Inflammatory macrophage treated with lipopolysaccharide for 1 hour (primary cell): ENCODE measurements around the gene TNFRSF19.

ENCODE experiments used
- DNase-seq, 2 donors: peaks; one replicate each; pipeline ENCODE4 v3.0.0-alpha.2; 2020 to 2022

Gene TNFRSF19

GRCh38 chr13:23608701-23609413 lies 38.6 kb downstream of the TNFRSF19 start:
- no peak for DNase-seq

DNA sequence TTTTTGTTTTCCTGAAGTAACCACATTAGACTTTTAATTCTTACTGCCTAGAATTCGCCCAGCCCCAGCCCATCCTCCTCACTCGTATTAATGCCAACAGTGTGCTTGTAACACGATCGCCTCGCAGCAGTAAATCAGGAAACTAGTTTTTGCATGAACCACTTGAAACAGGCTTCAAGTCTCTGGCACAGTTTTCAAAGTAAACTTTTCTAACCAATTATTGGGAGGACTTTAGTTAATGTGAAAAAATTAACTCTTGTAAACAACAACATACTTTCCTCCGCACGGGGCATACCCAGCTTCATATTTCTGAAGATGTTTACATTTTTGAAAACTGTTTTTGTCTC lies 39.2 kb downstream of the TNFRSF19 start:
- DNase-seq, result no peak

- DNase-seq, result peak in 1 of 2 donors; percentile 10
These were observed 39.8 kb downstream of the TNFRSF19 start for GRCh38 chr13:23609874-23610576.

DNA sequence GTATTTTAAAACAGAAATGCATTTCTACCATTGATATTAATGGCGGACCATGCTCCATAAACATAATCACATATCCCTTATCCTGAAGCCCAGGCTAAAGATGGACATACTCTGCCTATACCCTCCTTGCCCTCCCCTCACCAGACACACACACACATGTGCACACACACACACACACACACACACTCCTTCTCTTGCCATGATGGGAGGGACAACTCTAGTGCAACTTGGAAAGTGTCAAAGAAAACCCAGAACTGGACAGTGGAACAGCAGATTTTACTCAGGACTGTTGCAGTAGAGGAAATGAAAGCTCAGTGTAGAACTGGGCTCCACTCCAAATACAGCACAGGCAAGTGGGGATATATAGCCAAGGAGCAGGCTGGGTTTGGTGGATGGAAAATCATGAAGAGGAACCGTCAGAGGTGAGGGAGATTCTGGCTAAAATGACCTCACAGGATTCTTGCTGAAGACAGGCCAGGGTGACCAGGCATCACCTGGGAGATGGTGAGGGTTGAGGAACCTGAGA lies 40.8 kb downstream of the TNFRSF19 start:
- no peak for DNase-seq

GRCh38 chr13:23612182-23612581 lies 42.0 kb downstream of the TNFRSF19 start:
- DNase-seq, result no peak

GRCh38 chr13:23612731-23613130 lies 42.5 kb downstream of the TNFRSF19 start:
- DNase-seq, result no peak

DNA sequence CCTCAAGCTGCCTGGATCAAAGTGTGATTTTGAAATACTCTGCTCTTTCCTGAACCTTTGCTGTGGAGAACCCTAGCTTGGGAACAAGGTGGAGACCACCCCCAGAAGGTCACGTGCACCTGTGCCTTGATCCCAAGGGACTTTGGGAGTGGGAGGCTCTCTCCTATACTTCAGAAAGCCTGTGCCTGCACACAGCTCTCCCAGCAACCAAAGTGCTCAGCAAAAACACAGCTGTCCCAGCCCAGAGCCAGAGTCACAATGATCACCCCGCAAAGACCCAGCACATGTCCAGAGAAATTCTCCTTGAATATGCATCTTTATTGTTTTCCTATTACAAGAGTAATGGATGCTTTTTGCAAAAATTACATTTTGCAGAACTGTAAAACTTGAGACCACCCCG lies 43.4 kb downstream of the TNFRSF19 start:
- no peak for DNase-seq

GRCh38 chr13:23615395-23616081 lies 45.3 kb downstream of the TNFRSF19 start:
- no peak for DNase-seq

DNA sequence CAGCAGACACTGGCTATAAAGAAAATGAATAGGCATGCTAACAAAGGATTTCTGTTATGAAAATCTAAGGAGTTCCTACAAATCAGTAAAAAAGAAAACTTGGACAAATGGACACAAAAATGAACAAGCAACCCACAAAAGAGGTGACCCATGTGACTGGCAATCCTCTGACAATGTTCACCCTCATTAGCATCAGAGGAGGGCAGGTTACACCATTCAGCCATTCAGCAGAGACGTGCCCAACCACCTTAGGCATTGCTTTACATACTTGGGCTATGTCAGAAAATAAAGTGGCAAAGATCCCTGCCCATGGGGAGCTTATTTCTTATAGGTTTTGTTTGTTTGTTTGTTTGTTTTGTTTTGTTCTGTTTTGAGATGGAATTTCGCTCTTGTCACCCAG lies 46.0 kb downstream of the TNFRSF19 start:
- DNase-seq, result no peak

- no peak for DNase-seq
These were observed 47.4 kb downstream of the TNFRSF19 start for GRCh38 chr13:23617551-23618024.

DNA sequence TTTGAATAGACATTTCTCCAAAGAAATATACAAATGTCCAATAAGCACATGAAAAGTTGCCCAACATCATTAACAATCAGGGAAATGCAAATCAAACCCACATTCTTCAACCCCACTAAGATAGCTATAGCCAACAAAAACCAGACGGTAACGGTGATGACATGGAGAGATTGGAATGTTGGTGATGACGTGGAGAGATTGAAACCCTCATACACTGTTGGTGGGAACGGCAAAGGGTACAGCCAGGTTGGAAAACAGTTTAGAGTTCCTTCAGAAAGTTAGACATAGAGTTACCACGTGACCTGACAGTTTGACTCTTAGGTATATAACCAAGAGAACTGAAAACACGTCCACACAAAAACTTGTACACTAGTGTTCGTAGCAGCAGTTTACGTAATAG lies 48.1 kb downstream of the TNFRSF19 start:
- DNase-seq, result no peak

GRCh38 chr13:23619068-23619855 lies 49.0 kb downstream of the TNFRSF19 start:
- peak; percentile 2 to 8 for DNase-seq

DNA sequence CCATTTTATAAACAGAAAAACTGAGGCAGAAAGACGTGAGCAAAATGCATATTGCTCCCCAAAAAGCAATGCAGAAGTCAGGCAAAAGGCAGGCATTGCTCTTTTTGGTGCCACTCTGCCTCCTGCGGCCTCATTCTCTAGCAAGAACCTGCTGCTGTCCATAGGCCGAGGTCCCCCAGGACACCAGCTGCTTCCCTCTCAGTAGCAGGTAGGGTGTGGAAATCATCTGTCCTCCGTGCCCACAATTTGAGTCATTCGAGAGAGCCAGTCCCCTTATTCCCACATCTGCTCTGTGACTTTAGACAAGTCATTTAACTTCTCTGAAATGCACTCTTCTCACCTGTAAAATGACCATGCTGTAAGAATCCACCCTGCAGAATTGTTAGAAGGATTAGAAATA lies 50.0 kb downstream of the TNFRSF19 start:
- no peak for DNase-seq

DNA sequence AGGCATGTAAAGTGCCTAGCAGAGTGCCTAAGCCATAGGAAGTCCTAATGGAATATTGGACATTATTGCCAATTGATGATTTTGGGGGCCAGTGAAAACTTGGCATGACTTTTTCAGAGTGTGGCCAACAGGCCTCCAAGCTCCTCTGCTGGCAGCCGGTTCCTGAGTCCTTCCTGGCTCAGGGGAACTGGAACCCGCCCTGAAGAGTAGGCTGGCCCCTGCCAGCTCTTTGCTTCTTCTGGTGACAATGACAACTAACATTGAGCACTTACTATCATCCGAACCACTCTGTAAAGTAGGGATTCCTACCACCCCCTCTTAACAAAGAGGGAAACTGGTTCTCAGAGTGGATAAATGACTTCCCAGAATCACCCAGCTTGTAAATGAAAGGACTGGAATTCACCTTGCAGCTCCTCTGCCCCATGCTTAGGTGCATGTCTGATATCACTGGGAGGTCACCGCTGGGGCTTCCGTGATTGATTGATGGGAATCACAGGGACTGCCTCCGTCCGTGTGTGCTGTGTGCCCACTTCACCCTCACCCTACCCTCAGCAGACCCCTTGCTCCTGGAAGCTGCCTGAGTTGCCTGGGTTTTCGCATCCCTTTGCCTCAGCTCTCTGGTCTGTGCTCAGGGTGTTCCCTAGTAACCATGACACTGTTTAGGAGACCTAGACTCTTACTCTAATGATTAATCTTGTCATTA lies 50.6 kb downstream of the TNFRSF19 start:
- no peak for DNase-seq

GRCh38 chr13:23621316-23621645 lies 51.1 kb downstream of the TNFRSF19 start:
- DNase-seq, result peak; percentile 2 to 71

DNA sequence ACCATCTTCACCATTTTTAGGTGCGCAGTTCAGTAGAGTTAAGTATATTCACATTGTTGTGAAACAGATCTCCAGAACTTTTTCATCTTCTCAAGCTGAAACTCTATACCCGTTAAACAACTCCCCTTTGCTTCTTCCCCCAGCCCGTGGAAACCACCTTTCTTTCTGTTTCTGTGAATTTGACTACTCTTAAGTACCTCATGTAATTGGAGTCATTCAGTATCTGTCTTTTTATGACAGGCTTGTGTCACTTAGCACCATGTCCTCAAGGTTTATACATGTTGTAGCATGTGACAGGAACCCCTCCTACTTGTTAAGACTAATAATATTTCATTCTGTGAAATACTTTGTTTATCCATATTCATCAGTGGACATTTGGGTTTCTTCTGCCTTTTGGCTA lies 52.8 kb downstream of the TNFRSF19 start:
- DNase-seq, result no peak

DNA sequence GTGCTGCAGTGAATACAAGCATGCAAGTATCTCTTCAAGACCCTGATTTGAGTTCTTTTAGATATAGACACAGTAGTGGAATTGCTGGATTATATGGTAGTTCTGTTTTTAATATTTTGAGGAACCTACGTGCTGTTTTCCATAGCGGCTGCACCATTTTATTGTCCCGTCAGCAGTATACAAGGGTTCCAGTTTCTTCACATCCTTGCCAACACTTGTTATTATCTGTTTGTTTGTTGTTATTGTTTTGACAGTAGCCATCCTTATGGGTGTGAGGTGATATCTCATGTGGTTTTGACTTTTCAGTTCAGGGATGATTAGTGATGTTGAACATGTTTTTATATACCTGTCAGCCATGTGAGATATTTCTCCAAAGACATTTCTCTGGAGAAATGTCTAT lies 53.2 kb downstream of the TNFRSF19 start:
- no peak for DNase-seq

DNA sequence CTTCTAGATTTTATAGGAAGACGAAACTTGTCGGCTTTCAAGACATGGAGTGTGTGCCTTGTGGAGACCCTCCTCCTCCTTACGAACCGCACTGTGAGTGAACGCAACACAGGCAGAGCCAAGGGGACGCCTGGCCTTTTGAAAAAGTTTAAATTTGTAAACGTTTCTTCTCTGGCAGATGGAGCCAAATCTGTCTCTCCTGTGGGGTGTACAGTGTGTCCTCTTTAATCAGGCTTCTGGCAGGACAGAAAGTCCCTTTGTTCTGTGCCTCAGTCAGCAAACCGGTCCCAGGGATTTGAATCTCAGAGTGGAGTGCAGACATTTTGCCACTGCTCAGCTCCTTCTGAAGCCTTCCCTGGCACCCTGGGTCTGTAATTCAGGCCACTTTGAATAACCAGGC lies 56.5 kb downstream of the TNFRSF19 start:
- DNase-seq, result no peak

GRCh38 chr13:23627410-23627809 lies 57.2 kb downstream of the TNFRSF19 start:
- no peak for DNase-seq

- DNase-seq, result no peak
These were observed 58.0 kb downstream of the TNFRSF19 start for GRCh38 chr13:23628250-23628649.

GRCh38 chr13:23628765-23629565 lies 58.8 kb downstream of the TNFRSF19 start:
- DNase-seq, result no peak
